ENCODE results near the gene DDI2. TPM values are rescaled to one million over a fixed set of nuclear protein-coding genes. Genes with fewer than 3 reads are reported as not detected.
A peak's percentile ranks its signal among the peaks of the same experiment; 100 is the strongest.

The DDI2 gene
- total and polyA plus RNA-seq, 10 of the 15 experiments (the other 5 are each of a cell fraction or from before 2014, with no cell fraction given), result 3.3 to 33.1 (median 11.6) TPM

DNA sequence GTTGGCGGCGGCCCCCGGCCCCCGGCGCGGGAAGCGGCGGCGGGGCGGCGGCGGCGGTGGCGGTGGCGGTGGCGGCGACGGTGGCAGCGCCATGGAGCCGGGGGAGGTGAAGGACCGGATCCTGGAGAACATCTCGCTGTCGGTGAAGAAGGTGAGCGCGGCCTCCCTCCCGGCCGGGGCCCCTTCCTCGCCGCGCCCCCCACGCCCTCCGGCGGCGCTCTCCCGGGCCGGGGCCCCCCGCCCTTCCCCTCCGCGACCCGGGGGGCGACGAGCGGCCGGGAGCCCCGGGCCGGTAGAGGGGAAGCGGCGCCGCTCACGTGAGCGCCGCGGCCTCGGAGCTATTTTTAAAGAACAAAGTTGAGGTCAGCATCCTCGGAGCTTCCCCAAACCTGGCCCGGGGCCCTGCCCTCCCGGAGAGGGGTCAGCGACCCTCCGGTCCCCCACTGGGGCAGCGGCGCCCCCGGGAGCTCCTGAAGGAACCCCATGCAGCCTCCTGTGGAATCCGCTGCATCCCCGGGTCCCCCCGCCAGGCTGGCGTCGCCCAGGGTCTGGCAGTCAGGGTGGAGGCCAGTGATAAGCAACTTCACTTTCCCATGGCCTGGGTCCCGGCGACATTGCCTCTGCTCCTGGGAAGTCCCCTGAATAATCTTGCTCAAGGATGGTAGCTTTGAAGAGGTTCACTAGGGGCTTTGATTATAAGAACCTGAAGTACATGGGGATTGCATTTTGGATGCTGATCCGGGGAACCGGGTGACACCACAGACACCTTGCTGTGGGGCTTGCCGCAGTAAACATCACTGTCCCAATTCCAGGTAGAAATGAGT lies 67.4 kb downstream of the DDI2 start (continued):
- TF ChIP-seq, protein P1, sequence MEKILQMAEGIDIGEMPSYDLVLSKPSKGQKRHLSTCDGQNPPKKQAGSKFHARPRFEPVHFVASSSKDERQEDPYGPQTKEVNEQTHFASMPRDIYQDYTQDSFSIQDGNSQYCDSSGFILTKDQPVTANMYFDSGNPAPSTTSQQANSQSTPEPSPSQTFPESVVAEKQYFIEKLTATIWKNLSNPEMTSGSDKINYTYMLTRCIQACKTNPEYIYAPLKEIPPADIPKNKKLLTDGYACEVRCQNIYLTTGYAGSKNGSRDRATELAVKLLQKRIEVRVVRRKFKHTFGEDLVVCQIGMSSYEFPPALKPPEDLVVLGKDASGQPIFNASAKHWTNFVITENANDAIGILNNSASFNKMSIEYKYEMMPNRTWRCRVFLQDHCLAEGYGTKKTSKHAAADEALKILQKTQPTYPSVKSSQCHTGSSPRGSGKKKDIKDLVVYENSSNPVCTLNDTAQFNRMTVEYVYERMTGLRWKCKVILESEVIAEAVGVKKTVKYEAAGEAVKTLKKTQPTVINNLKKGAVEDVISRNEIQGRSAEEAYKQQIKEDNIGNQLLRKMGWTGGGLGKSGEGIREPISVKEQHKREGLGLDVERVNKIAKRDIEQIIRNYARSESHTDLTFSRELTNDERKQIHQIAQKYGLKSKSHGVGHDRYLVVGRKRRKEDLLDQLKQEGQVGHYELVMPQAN (conservative IDR thresholded peaks at IDR 0.05), result 0 out of 2 replicates have a peak, but pooled peaks have one; percentile 25
- TF ChIP-seq SPI1 (IDR thresholded peaks at IDR 0.05; ENCODE audit: borderline replicate concordance, insufficient read depth, low read depth, low read length) (no peak), NFYA (IDR thresholded peaks at IDR 0.05; ENCODE audit: borderline replicate concordance, low read depth, low read length) (no peak)
- TF ChIP-seq, protein P2, sequence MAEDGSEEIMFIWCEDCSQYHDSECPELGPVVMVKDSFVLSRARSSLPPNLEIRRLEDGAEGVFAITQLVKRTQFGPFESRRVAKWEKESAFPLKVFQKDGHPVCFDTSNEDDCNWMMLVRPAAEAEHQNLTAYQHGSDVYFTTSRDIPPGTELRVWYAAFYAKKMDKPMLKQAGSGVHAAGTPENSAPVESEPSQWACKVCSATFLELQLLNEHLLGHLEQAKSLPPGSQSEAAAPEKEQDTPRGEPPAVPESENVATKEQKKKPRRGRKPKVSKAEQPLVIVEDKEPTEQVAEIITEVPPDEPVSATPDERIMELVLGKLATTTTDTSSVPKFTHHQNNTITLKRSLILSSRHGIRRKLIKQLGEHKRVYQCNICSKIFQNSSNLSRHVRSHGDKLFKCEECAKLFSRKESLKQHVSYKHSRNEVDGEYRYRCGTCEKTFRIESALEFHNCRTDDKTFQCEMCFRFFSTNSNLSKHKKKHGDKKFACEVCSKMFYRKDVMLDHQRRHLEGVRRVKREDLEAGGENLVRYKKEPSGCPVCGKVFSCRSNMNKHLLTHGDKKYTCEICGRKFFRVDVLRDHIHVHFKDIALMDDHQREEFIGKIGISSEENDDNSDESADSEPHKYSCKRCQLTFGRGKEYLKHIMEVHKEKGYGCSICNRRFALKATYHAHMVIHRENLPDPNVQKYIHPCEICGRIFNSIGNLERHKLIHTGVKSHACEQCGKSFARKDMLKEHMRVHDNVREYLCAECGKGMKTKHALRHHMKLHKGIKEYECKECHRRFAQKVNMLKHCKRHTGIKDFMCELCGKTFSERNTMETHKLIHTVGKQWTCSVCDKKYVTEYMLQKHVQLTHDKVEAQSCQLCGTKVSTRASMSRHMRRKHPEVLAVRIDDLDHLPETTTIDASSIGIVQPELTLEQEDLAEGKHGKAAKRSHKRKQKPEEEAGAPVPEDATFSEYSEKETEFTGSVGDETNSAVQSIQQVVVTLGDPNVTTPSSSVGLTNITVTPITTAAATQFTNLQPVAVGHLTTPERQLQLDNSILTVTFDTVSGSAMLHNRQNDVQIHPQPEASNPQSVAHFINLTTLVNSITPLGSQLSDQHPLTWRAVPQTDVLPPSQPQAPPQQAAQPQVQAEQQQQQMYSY (CRISPR knock-in tag; IDR thresholded peaks at IDR 0.05), result no peak

Data from GM12878 (cell line).